ENCODE measurements around the gene NUCB1. TPM values are rescaled to one million over a fixed set of nuclear protein-coding genes. Genes with fewer than 3 reads are reported as not detected.

NUCB1 gene
- total RNA-seq, 4 donors from 2014 or later: 267 to 424 (median 371) TPM

DNA sequence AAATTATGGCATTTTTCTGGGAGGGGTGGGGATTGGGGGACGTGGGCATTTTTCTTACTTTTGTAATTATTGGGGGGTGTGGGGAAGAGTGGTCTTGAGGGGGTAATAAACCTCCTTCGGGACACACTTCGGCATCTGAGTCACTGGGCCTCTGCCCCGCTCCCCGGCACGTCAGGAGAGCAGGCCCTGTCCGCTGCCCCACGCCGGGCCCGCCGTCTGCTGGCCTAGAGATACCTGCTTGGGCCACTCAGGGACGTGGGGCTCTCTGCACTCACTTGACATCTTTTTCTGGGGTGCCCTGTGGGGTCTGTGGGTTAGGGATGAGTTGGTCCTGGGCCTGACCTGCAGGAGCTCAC, 61.5 kb downstream of the NUCB1 start:
- Histone ChIP-seq H3K27me3 (no peaks in the 10 kb centered on the region), H3K36me3 (peaks cover 9 to 11% of the 10 kb centered on the region in 2 donors), H3K4me1 (peaks cover 27 to 30% of the 10 kb centered on the region in 2 donors), H3K4me3 (replicated peaks in 1 of 3) (no peak overlapping the region), H3K9me3 (no peaks in the 10 kb centered on the region), H3K27ac (peak overlapping the region in 2 of 3 donors; percentile 65 to 97)
- DNase-seq: no peak
- WGBS, 2 donors: 57 to 85% methylated on average over 3 to 12 of the region's 12 CpGs
- intact Hi-C loops (cut with DNase I): no loop called here
- TF ChIP-seq POLR2A (IDR thresholded peaks at IDR 0.05): no peak
- TF ChIP-seq, protein P1, sequence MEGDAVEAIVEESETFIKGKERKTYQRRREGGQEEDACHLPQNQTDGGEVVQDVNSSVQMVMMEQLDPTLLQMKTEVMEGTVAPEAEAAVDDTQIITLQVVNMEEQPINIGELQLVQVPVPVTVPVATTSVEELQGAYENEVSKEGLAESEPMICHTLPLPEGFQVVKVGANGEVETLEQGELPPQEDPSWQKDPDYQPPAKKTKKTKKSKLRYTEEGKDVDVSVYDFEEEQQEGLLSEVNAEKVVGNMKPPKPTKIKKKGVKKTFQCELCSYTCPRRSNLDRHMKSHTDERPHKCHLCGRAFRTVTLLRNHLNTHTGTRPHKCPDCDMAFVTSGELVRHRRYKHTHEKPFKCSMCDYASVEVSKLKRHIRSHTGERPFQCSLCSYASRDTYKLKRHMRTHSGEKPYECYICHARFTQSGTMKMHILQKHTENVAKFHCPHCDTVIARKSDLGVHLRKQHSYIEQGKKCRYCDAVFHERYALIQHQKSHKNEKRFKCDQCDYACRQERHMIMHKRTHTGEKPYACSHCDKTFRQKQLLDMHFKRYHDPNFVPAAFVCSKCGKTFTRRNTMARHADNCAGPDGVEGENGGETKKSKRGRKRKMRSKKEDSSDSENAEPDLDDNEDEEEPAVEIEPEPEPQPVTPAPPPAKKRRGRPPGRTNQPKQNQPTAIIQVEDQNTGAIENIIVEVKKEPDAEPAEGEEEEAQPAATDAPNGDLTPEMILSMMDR (IDR thresholded peaks at IDR 0.05): no peak

DNA sequence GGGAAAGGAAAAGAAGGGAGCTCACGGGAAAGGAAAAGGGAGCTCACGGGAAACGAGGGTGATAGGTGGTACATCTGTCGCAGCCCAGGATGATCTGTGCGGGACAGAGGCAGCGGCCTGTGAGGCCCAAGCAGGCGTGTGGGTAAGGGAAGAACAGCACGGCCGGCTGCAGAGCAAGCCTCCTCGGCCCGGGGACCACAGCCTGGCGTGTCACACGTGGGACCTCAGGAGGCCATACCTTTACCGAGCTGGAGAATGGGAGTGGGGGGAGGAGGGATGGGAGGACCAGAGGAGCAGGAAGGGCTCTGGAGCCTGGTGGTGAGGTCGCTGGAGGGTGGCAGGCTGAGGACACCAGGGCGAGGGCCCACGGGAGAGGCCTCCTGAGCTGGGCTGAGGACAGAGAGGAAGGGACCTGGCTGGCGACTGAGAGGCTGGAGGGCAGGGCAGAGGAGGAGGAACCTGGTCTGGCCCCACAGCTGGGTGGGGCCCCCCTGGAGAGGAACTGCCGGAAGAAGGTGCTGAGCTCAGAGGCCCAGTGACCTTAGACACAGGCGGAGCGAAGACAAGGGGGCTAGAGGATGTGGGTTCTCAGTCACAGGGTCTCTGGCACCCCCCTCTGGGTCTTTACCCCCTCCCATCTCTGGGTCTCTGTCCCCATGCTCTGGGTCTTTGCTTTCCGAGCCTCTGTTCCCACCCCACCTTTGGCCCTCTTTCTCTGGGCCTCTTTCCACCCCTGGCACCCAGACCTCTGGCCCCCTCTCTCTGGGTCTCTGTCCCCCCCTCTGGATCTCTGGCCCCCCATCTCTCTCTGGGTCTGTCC, 62.1 kb downstream of the NUCB1 start:
- no peaks in the 10 kb centered on the region for H3K9me3 ChIP-seq
- 65 to 70% methylated on average over 22 of the region's 22 CpGs for WGBS, 2 donors
- H3K4me3 ChIP-seq (replicated peaks in 1 of 3): no peak overlapping the region
- H3K4me1 ChIP-seq: peaks cover 28 to 36% of the 10 kb centered on the region in 2 donors
- peak; percentile 63 to 78 for DNase-seq
- TF ChIP-seq, protein P1 (IDR thresholded peaks at IDR 0.05): no peak
- TF ChIP-seq POLR2A (IDR thresholded peaks at IDR 0.05): peak in 1 of 2 donors; percentile 33
- peaks cover 10 to 17% of the 10 kb centered on the region in 2 donors for H3K36me3 ChIP-seq
- no peaks in the 10 kb centered on the region for H3K27me3 ChIP-seq
- intact Hi-C loops (cut with DNase I): no loop called here
- peak overlapping the region; percentile 65 to 97 (median 87) for H3K27ac ChIP-seq

DNA sequence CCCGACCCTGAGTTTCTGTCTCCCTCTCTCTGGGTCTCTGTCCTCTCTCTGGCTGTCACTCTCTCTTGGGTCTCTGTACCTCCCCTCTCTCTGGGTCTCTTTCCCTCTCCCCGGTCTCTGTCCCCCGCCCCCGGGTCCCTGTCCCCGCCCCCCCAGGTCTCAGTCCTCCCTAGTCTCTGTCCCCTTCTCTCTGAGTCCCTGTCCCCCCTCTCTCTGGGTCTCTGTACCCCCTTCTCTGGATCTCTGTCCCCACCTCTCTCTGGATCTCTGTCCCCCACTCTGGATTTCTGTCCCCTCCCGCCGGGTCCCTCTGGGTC, 62.7 kb downstream of the NUCB1 start:
- Histone ChIP-seq H3K36me3 (peaks cover 10 to 17% of the 10 kb centered on the region in 2 donors), H3K9me3 (no peaks in the 10 kb centered on the region), H3K27ac (peak overlapping the region; percentile 65 to 97 (median 87)), H3K4me3 (replicated peaks in 1 of 3) (no peak overlapping the region), H3K27me3 (no peaks in the 10 kb centered on the region), H3K4me1 (peaks cover 33 to 42% of the 10 kb centered on the region in 2 donors)
- DNase-seq: no peak
- TF ChIP-seq POLR2A (IDR thresholded peaks at IDR 0.05): no peak
- TF ChIP-seq, protein P1 (IDR thresholded peaks at IDR 0.05): no peak
- intact Hi-C loops (cut with DNase I): no loop called here
- 62 to 63% methylated on average over 6 to 7 of the region's 7 CpGs for WGBS, 2 donors

DNA sequence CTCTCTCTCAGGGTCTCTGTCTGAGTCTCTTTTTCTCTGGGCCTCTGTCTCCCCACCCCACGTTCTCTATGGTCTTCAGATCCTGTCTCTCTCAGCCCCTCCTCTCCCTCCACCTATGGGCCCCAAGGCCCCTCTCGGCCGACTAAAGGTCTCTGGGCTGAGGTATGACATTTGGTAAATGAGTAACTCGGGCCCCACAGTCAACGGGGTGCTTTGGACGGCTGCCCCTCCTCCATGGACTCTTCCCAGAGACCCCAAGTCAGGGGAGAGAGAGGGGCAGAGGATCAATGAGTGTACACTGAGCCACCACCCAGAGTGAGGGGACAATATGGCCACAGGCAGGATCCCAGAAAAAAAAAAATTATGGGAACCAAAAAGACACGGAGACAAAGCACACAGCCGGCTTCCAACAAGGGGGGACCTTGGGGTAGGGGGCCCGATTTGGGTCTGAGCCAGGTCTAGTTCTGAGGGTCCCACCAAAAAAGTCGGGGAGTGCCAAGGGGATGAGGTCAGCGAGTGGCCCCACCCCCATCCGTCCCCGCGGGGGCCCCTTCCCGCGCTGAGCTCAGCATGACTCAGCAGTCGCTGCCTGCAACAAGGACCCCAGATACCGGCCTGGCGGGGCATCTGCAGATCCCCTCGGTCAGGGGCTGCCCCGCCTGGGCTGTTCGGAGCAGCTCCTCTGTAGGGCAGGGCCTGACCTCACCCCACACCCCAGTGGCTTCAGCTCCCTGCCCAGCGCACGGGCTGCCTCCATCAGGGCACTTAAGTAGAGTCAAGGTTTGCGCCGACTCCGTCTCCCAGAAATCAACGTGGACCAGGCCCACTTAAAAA, 63.5 kb downstream of the NUCB1 start:
- Histone ChIP-seq H3K27ac (peak overlapping the region; percentile 87 to 97 (median 92)), H3K9me3 (no peaks in the 10 kb centered on the region), H3K4me1 (peaks cover 41 to 50% of the 10 kb centered on the region in 2 donors), H3K27me3 (no peaks in the 10 kb centered on the region), H3K4me3 (replicated peaks in 1 of 3) (peak overlapping the region in 1 of 3 donors; percentile 95), H3K36me3 (peaks cover 10 to 17% of the 10 kb centered on the region in 2 donors)
- TF ChIP-seq, protein P1 (IDR thresholded peaks at IDR 0.05): no peak
- TF ChIP-seq POLR2A (IDR thresholded peaks at IDR 0.05): peak in 1 of 2 donors; percentile 57
- intact Hi-C loops (cut with DNase I): no loop called here
- WGBS, 2 donors: 34% methylated on average over 10 of the region's 28 CpGs
- peak; percentile 74 to 76 for DNase-seq

Measured in thyroid gland (tissue), 4 donors.